DMS153 (cell line): ENCODE measurements around the gene ZNF304.

Experiments
- DNase-seq: peaks from one replicate; lab custom pipeline; 2025; lab: John Stamatoyannopoulos, UW

Gene ZNF304

DNA sequence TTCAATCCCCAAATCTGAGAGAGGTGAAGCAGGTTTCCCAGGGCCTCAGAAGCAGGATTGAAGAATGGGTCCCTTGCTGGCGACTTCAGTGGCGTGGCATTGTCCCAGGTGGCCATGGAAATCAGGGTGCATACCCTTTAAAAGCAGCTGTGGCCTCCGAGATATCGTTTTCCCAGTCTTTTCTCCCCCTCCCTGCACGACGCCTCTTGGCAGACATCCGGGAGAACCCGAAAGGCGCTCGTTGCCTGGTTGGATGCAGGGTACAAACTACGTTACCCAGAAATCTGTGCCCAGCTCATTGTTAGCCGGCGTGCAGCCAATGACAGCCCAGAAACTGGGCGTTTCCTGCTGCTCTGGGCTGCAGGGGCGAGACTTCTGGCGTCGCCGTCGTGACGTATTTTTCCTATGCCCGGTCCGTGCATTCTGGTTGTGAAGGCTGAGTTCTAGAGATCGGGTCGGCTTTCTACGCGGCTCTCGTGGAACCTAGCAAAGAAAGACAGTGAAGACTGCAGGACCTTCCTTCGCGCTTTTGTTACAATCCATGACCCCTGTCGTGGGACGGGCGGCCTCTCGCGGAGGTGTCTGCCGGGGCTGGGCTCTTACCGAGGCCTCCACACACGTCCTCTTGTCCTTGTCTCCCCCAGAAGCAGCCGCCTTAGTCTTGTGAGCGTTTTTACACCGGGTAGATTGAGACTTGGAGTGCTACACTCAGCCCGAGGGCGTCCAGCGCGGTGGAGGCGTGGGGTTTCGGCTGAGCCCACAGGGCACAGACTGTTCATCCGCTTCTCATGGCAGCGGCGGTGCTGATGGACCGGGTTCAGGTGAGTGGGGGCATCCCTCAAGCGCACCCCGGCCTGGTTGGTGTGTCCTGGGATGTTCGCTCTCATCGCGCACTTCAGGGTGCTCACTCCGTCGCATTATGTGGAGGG is at the start of gene ZNF304:
Gene ZNF304 (plus strand): TSS at position 395 of the 929 bp plus-strand sequence. CDS start 394 bp downstream, at position 789.
- DNase-seq = peak; percentile 64

DNA sequence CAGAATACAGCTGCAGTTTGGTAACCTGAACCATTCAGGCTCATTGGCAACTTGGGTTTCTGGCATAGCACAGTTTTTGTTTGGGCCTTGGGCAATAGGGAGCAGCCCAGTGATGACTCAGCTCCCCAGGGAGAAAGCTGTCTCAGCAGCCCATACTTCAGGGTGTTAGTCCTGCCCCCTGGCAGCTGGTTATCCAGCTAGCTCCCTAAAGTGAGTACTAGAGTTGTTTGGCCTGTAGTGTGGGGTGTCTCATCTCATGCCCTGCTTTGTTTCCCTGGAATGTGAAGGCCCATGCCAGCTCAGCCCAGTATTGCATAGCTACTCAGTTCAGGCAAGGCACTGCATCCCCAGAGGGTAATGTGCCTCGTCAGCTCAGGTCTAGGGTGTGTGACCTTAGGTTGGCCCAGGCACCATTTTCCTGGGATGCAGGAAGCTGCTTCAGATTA is 49.0 kb upstream of the ZNF304 start:
- no peak for DNase-seq

DNA sequence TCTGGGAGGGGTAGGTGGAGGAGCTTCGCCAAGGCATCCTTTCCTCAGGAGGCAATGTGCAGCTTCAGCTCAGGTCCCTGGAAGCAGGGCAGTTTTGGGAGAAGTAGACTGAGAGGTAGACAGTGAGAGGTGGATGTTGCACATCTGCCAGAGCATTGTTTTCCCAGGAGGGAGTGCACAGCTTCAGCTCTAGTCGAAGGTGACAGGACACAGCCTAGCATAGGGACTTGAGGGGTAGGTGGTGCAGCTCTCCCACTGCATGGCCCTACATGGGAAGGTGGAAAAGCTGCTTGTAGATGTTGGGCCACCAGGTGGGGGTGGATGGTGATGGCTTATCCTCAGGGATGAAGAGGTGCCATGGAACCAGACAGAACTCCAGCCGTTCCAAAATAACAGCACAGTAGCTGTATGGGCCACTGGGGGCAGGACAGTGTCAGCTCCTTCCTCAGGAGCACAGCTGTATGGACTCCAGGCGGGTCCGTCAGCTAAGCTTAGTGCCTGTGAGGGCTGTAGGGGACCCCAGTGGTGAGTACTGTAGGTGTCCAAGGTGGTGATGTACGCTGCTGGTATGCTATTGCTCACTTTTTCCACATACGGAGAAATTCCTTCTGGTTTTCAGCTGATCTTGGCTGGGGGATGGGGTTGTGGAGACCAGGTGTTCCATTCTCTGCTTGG is 48.2 kb upstream of the ZNF304 start:
- no peak for DNase-seq

DNA sequence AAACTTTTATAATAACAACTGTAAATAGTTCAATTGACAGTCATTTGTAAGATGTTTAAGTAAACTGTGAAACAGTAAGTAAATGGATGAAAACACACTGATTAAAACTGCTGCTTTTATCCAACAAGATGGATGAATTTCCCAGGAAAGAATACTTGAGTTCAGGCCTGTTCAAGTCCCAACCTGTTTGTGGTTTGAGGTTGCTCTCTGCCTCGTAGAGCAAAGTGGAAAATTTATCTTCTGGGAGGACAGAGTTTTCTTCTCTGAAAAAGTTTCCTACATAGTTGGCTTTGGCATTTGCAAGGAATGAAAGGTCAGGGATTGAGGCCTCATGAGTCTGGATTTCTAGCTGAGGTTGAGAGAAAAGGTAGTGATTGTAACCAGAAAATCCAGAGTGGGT is 46.0 kb upstream of the ZNF304 start:
- no peak for DNase-seq

- DNase-seq = no peak
Measured at GRCh38 chr19:57308514-57308913, 42.6 kb upstream of the ZNF304 start.

DNA sequence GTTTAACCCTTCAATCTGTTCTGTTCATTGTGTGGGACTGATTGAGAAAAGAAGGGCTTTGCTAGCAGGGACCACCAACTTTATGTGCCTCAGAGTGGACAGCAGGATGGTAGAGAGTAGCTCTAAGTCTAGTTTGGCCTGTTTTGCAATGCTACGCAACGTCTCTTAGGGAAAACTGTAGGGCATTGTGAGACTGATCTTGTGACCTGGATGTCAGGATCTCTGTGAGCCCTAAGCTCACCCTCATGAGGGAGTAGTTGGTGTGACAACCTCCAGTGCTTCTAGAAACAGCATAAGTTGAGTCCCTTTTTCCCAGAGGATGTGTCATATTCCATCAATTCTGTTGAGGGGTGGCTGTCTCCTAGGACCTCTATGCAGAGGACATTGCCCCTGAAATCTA is 40.3 kb upstream of the ZNF304 start:
- no peak for DNase-seq

DNA sequence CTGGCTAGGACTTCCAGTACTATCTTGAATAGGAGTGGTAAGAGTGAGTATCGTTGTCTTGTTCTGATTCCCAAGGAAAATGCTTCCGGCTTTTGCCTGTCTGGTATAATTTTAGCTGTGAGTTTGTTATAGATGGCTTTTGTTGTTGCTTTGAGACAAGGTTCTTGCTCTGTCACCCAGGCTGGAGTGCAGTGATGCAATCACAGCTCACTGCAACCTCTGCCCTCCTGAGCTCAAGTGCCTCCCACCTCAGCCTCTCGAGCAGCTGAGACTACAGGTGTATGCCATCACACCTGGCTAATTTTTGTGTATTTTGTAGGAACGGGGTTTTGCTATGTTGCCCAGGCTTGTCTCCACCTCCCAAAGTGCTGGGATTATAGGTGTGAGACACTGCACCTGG is 36.9 kb upstream of the ZNF304 start:
- DNase-seq = peak; percentile 3

DNA sequence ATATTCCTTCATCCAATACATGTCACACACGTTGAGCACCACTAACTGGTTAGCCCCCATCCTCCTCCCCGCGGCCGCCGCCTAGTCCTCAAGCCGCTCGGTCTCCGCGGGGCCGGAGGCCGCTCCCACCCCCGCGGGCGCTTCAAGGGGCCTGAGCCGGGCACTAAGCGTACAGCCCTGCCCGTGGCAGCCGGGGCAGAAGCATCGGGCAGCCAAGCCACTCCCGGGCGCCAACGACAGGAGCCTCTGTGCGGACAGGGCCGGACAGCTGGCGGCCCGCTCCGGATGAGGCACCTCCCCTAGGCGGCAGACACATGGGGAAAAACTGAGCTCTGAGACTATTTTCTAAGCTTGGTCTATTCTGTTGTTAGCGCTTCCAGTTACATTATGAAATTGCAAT is 33.6 kb upstream of the ZNF304 start:
- DNase-seq = no peak

- no peak for DNase-seq
Measured at GRCh38 chr19:57319869-57320179, 31.2 kb upstream of the ZNF304 start.

- peak; percentile 89 for DNase-seq
Measured at GRCh38 chr19:57320180-57321084, 30.6 kb upstream of the ZNF304 start, which contains the start of gene ZNF543. Gene ZNF543, plus strand, starts transcription at chr19:57320472. Its CDS starts 382 bp downstream, at chr19:57320854.

GRCh38 chr19:57321116-57321515 is 30.0 kb upstream of the ZNF304 start:
- no peak for DNase-seq

- no peak for DNase-seq
Measured at GRCh38 chr19:57321751-57322150, 29.3 kb upstream of the ZNF304 start.

GRCh38 chr19:57324992-57325391 is 26.1 kb upstream of the ZNF304 start:
- no peak for DNase-seq

- no peak for DNase-seq
Measured at GRCh38 chr19:57327993-57328392, 23.1 kb upstream of the ZNF304 start.

GRCh38 chr19:57334191-57334590 is 16.9 kb upstream of the ZNF304 start:
- no peak for DNase-seq

DNA sequence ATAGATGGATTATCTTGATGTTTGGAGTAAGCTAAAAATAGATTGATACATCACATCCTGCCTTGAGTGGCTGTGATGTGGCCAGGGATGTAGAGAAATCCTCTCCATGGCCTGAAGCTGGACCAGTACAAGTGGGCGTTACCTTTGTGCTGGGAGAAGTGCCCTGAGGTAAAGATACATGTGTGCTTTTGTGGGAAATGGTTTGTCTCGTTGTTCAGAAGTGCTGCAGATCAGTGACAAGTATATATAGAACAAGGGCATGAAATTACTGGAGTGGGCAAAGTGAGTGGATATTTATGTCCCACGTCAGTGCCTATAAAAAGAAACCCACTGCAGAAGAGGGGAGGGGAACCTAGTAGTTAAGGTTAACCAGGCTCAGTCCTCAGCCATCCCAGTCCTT is 12.2 kb upstream of the ZNF304 start:
- no peak for DNase-seq

DNA sequence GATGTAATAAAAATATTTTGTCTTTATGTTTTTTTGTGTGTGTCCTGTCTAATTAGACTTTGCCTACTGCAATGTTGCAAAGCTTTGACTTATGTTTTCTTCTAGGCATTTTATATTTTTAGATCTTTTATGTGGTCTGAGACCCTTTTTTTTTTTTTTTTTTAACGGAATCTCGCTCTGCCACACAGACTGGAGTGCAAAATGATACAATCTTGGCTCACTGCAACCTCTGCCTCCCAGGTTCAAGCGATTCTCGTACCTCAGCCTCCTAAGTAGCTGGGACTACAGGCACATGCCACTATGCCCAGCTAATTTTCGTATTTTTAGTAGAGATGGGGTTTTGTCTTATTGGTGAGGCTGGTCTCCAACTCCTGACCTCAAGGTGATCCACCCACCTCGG is 8.5 kb upstream of the ZNF304 start:
- no peak for DNase-seq

DNA sequence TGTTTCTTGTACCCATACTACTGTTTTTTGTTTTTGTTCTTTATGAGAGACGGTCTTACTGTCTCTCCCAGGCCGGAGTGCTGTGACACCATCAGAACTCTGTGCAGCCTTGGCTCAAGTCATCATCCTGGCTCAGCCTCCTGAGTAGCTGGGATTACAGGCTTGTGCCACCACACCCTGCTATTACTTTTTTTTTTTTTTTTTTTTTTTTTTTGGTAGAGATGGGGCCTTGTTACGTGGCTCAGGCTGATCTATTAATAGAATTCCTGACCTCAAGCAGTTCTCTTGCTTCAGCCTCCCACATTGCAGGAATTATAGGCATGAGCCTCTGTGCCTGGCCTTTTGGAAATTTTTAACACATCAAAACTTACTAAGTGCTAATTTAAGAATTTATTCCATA is 2.9 kb upstream of the ZNF304 start:
- DNase-seq = no peak

GRCh38 chr19:57351867-57352266 is 796 bp downstream of the ZNF304 start:
- no peak for DNase-seq

DNA sequence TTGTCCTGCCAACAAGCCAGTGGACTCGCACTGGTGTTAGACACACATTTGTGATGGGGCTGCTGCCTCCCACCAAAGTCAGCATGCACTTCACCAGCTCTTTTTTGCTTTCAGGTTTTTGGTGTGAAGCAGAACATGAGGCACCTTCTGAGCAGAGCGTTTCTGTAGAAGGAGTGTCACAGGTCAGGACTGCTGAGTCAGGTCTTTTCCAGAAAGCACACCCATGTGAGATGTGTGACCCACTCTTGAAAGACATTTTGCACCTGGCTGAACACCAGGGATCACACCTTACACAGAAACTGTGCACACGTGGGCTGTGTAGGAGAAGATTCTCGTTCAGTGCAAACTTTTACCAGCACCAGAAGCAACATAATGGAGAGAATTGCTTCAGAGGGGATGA is 4.8 kb downstream of the ZNF304 start:
- DNase-seq = no peak

DNA sequence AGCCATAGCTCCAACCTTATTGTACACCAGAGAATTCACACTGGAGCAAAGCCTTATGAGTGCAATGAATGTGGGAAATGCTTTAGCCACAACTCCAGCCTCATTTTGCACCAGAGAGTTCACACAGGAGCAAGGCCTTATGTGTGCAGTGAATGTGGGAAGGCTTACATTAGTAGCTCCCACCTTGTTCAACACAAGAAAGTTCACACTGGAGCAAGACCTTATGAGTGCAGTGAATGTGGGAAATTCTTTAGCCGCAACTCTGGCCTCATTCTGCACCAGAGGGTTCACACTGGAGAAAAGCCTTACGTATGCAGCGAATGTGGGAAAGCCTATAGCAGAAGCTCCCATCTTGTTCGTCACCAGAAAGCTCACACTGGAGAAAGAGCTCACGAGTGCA is 6.3 kb downstream of the ZNF304 start:
- no peak for DNase-seq

DNA sequence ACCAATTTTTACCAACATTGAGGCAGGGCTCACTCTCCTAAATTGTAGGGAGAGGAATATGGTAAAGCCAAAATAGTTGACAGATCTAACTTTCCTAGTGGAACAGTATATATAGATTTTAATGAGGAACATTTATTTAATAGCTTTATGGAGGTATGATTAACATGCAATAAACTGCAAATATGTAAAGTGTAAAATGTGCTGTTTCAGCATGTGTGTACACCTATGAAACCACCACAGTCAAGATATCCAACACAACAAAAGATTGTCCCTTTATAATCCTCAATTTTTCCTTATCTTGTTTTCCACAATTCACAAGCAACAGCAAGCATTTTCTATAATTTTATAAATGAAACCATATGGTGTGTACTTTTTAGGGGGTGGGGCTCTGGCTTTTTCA is 8.2 kb downstream of the ZNF304 start:
- DNase-seq = no peak
